BE2C (cell line): ENCODE data around the gene EFCAB8.
"Not testable (repeated sequence)": the region's sequence is repeated elsewhere in the genome, so short reads cannot be mapped to it uniquely, and the experiment has no call there.

ENCODE experiments used
- DNase-seq: peaks from one replicate; pipeline ENCODE4 v3.0.0-alpha.2; 2020
- H3K27me3 ChIP-seq: fragments of 250-450 bp; sonication (Bioruptor Pico); 2 replicates; pipeline ENCODE4 v1.5.1; 2020; ENCODE audit warnings: mild to moderate bottlenecking
- H3K36me3 ChIP-seq: fragments of 250-450 bp; sonication (Bioruptor Pico); 2 replicates; pipeline ENCODE4 v1.5.1; 2020; ENCODE audit warnings: mild to moderate bottlenecking
- H3K4me1 ChIP-seq: fragments of 250-450 bp; sonication (Bioruptor Pico); 2 replicates; pipeline ENCODE4 v1.5.1; 2020
- H3K4me3 ChIP-seq: 2 replicates; pipeline ENCODE4 v1.5.1; 2011; ENCODE audit warnings: low read depth, low read length
- H3K9me3 ChIP-seq: fragments of 250-450 bp; sonication (Bioruptor Pico); 2 replicates; pipeline ENCODE4 v1.5.1; 2020
- TF ChIP-seq, protein P1 (sequence below): IDR thresholded peaks from 2 replicates; pipeline ENCODE4 v1.5.1; 2012; ENCODE audit warnings: mild to moderate bottlenecking, low read depth, low read length

The EFCAB8 gene

DNA sequence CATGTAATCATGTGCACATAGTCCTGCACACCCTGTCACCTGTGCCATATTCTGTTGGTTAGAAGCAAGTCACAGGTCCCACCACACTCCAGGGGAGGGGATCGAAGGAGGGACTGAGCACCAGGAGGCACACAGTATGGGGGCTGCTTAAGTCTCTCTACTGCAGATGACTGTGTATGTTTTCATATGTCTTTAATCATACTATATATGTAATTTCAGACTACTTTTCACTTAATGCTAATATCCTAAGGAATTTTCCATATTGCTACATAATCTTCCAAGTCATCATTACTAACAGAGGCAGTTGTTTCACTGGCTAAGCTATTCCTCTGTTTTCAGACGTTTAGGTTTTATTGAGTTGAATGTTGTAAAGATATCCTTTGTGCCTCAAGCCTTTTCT is 10.8 kb downstream of the EFCAB8 start:
- Histone ChIP-seq H3K9me3 (no peaks in the 10 kb centered on the region), H3K36me3 (no peaks in the 10 kb centered on the region), H3K4me3 (no peak overlapping the region), H3K27me3 (no peaks in the 10 kb centered on the region), H3K4me1 (no peaks in the 10 kb centered on the region)
- TF ChIP-seq, protein P1, sequence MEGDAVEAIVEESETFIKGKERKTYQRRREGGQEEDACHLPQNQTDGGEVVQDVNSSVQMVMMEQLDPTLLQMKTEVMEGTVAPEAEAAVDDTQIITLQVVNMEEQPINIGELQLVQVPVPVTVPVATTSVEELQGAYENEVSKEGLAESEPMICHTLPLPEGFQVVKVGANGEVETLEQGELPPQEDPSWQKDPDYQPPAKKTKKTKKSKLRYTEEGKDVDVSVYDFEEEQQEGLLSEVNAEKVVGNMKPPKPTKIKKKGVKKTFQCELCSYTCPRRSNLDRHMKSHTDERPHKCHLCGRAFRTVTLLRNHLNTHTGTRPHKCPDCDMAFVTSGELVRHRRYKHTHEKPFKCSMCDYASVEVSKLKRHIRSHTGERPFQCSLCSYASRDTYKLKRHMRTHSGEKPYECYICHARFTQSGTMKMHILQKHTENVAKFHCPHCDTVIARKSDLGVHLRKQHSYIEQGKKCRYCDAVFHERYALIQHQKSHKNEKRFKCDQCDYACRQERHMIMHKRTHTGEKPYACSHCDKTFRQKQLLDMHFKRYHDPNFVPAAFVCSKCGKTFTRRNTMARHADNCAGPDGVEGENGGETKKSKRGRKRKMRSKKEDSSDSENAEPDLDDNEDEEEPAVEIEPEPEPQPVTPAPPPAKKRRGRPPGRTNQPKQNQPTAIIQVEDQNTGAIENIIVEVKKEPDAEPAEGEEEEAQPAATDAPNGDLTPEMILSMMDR = no peak
- DNase-seq = no peak

DNA sequence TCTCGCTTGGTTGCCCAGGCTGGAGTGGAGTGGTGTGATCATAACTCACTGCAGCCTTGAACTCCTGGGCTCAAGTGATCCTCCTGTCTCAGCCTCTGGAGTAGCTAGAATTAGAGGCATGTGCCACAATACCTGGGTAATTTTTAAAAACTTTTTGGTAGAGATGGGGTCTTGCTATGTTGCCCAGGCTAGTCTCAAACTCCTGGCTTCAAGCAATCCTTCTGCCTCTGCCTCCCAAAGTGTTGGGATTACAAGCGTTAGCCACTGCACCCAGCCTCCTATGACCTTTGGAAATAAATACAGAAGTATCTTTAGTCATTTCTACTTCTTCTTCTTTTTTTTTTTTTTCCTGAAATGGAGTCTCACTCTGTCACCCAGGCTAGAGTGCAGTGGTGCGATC is 11.8 kb downstream of the EFCAB8 start:
- not testable (repeated sequence) for H3K9me3 ChIP-seq, DNase-seq, H3K4me3 ChIP-seq, H3K36me3 ChIP-seq, H3K27me3 ChIP-seq, H3K4me1 ChIP-seq

DNA sequence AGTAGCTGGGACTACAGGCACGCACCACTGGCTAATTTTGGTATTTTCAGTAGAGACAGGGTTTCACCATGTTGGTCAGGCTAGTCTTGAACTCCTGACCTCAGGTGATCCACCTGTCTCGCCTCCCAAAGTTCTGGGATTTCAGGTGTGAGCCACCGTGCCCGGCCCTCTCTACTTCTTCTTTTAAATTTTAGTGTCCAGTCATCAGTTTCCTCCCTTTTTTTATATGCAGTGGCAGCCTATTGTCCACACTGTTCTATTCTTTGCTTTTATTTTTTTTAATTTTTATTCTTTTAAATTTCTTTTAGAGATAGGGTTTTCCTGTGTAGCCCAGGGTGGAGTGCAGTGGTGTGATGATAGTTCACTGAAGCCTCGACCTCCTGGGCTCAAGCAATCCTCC is 12.3 kb downstream of the EFCAB8 start:
- TF ChIP-seq, protein P1 = no peak
- H3K27me3 ChIP-seq = no peaks in the 10 kb centered on the region
- no peak overlapping the region for H3K4me3 ChIP-seq
- no peaks in the 10 kb centered on the region for H3K4me1 ChIP-seq
- DNase-seq = no peak
- H3K36me3 ChIP-seq = no peaks in the 10 kb centered on the region
- H3K9me3 ChIP-seq = no peaks in the 10 kb centered on the region

DNA sequence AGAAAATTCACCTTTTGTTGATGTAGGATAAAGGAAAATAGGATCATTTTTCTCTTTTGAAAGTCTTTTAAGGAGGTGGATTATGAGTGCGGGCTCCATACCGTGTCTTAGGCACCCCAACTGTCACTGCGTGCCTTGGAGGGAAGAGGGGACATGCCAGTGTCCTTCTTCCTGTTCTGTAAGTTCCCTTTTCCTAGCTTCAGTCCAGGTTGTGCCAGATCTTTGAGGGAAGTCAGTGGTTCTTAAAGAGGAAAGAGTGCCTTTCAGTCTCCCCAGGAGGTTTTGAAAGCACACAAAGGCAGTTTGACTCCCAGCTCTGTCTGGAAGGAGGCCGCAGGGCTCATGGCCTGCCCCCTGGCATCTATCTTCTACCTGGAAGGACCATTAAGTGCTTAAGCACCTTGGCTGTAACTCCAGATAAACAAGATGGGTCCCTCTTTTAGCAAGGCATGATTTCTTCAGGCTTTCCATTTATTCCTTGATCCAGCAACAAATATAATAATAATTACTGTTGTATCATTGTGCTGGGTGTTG is 13.0 kb downstream of the EFCAB8 start:
- no peaks in the 10 kb centered on the region for H3K36me3 ChIP-seq
- H3K9me3 ChIP-seq = no peaks in the 10 kb centered on the region
- no peak for DNase-seq
- H3K27me3 ChIP-seq = no peaks in the 10 kb centered on the region
- TF ChIP-seq, protein P1 = no peak
- no peak overlapping the region for H3K4me3 ChIP-seq
- no peaks in the 10 kb centered on the region for H3K4me1 ChIP-seq

DNA sequence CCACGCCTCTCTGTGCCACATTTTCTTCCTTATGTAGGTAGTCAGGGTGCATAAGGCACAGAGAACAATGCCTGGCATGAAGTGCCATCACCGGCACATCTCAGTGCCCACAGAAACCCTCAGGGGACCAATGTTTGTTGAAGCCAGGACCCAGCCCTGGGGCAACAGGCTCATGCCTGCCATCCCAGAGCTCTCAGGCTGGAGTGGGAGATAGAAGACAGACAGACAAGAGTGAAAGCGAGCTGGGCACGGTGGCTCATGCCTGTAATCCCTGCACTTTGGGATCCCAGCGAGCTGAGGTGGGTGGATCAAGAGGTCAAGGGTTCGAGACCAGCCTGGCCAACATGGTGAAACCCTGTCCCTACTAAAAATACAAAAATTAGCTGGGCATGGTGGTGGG is 13.5 kb downstream of the EFCAB8 start:
- Histone ChIP-seq H3K36me3 (no peaks in the 10 kb centered on the region), H3K9me3 (no peaks in the 10 kb centered on the region), H3K4me3 (no peak overlapping the region), H3K4me1 (no peaks in the 10 kb centered on the region), H3K27me3 (no peaks in the 10 kb centered on the region)
- DNase-seq = no peak
- TF ChIP-seq, protein P1 = no peak

DNA sequence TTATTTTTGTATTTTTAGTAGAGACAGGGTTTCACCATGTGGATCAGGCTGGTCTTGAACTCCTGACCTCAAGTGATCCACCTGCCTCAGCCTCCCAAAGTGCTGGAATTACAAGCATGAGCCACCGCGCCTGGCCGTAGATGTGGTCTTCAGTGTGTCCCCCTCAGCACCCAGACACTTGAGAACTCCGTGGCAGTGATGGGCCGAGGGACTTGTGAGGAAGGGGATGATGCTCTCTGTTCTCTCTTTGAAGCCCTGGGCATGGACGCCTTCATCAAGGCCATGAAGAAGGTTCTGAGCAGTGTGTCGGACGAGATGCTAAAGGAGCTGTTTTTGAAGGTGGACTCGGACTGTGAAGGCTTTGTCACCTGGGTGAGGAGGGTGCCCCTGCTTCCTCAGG is 16.9 kb downstream of the EFCAB8 start:
- no peak overlapping the region for H3K4me3 ChIP-seq
- H3K4me1 ChIP-seq = no peaks in the 10 kb centered on the region
- DNase-seq = no peak
- H3K36me3 ChIP-seq = no peaks in the 10 kb centered on the region
- H3K27me3 ChIP-seq = no peaks in the 10 kb centered on the region
- TF ChIP-seq, protein P1 = no peak
- H3K9me3 ChIP-seq = no peaks in the 10 kb centered on the region

DNA sequence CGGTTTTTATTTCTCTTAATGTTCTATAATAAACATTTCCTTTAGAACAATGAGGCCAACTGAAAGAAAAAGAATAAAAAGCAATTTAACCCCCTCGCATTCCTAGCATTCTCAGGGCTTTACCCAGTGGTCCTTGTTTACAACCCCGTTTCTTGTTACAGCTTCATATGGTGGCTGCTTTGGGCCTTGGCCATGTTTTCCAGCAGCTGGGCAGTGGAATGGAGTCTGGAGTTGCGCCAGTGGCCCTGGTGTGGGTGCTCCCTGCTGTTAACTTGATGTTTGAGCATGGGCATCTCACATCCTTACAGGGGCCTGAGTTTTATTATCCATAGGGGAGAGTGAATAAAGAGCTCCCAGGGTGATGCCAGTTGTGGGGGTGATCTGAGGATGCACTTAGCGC is 18.8 kb downstream of the EFCAB8 start:
- no peak overlapping the region for H3K4me3 ChIP-seq
- no peaks in the 10 kb centered on the region for H3K36me3 ChIP-seq
- TF ChIP-seq, protein P1 = no peak
- no peaks in the 10 kb centered on the region for H3K9me3 ChIP-seq
- H3K27me3 ChIP-seq = no peaks in the 10 kb centered on the region
- H3K4me1 ChIP-seq = no peaks in the 10 kb centered on the region
- DNase-seq = no peak
